Measurements from ENCODE around the gene ADARB1.

GRCh38 chr21:45095505-45095904 is 21.1 kb downstream of the ADARB1 start:
- TF ChIP-seq CTCF (IDR thresholded peaks at IDR 0.05; ENCODE audit: poor library complexity), result no peak
- no peak for TF ChIP-seq EZH2 (IDR thresholded peaks at IDR 0.05; ENCODE audit: borderline replicate concordance)
